H1 (cell line): ENCODE data around the gene ANO2. TPM values are rescaled to one million over a fixed set of nuclear protein-coding genes. Genes with fewer than 3 reads are reported as not detected.

Source experiments
- CTCF ChIA-PET: fragments of 300-600 bp; sonication (Branson Sonifier 250); formaldehyde crosslinking; loops from one replicate; lab custom pipeline; 2021; ENCODE audit not compliant: partially characterized antibody; lab: Charles Lee
- POLR2A ChIA-PET: fragments of 300-600 bp; sonication (Branson Sonifier 250); formaldehyde crosslinking; loops from one replicate; lab custom pipeline; 2021; ENCODE audit warnings: inconsistent platforms; ENCODE audit not compliant: partially characterized antibody; lab: Charles Lee
- DNase-seq, 2 experiments: peaks; one replicate each; pipeline versions ENCODE4 v3.0.0 to v3.0.0-alpha.2; 2010 to 2022; ENCODE audit warnings: low spot score in 2 of 2, low read depth in 1 of 2, mixed read lengths in 1 of 2
- FAIRE-seq: peaks from 2 replicates; lab custom pipeline; 2011; peaks lifted over from hg19 to GRCh38; lab: Jason Lieb, UNC
- H2AFZ ChIP-seq: 2 replicates; pipeline ENCODE4 v1.8.1; 2012; ENCODE audit warnings: low read length, inconsistent platforms
- H2AK5ac ChIP-seq: 2 replicates; pipeline ENCODE4 v1.6.1; 2013; ENCODE audit warnings: low read depth, low read length
- H2BK120ac ChIP-seq: replicated peaks from 2 replicates; pipeline ENCODE3; 2013; ENCODE audit warnings: low read depth, low read length, inconsistent platforms
- H2BK12ac ChIP-seq: 2 replicates; pipeline ENCODE4 v1.6.1; 2013; ENCODE audit warnings: low read depth, low read length
- H2BK15ac ChIP-seq: 2 replicates; pipeline ENCODE4 v1.6.1; 2013; ENCODE audit warnings: low read length
- H2BK20ac ChIP-seq: 2 replicates; pipeline ENCODE4 v1.6.1; 2013; ENCODE audit warnings: low read length
- H2BK5ac ChIP-seq: 2 replicates; pipeline ENCODE4 v1.6.1; 2013; ENCODE audit warnings: low read depth, low read length
- H3K14ac ChIP-seq: 2 replicates; pipeline ENCODE4 v1.6.1; 2013; ENCODE audit warnings: inconsistent platforms; ENCODE audit not compliant: insufficient read length
- H3K18ac ChIP-seq: 2 replicates; pipeline ENCODE4 v1.6.1; 2013; ENCODE audit warnings: low read length; ENCODE audit errors: extremely low read depth
- H3K23ac ChIP-seq: 2 replicates; pipeline ENCODE4 v1.6.1; 2013; ENCODE audit warnings: inconsistent platforms; ENCODE audit not compliant: insufficient read length
- H3K23me2 ChIP-seq: 2 replicates; pipeline ENCODE4 v1.6.1; 2013; ENCODE audit warnings: low read depth, low read length
- H3K27ac ChIP-seq: 2 replicates; pipeline ENCODE4 v1.6.1; 2011; ENCODE audit warnings: low read depth, low read length, inconsistent platforms
- H3K27me3 ChIP-seq, 4 experiments: replicated peaks in 1 of 4; 1 replicate in 1 of 4; 2 replicates in 3 of 4; pipeline versions ENCODE4 v1.6.1 to v1.8.1; 2011 to 2013; ENCODE audit warnings: low read length in 3 of 4, mild to moderate bottlenecking in 3 of 4, inconsistent platforms in 2 of 4, mixed read lengths in 2 of 4, moderate library complexity in 1 of 4; ENCODE audit not compliant: control insufficient read depth in 3 of 4, insufficient read depth in 3 of 4; ENCODE audit errors: extremely low read depth in 1 of 4
- H3K36me3 ChIP-seq, 4 experiments: 2 replicates each; pipeline versions ENCODE4 v1.6.1 to v1.8.1; 2011 to 2013; ENCODE audit warnings: mild to moderate bottlenecking in 4 of 4, low read length in 3 of 4, moderate library complexity in 2 of 4, control low read depth in 1 of 4, inconsistent platforms in 1 of 4; ENCODE audit not compliant: insufficient read depth in 4 of 4, control insufficient read depth in 2 of 4
- H3K4ac ChIP-seq: replicated peaks from 2 replicates; pipeline ENCODE3; 2013; ENCODE audit warnings: low read length, low read depth, mixed read lengths, inconsistent platforms; ENCODE audit not compliant: insufficient read length
- H3K4me1 ChIP-seq, 4 experiments: replicated peaks in 1 of 4; 1 replicate in 1 of 4; 2 replicates in 3 of 4; pipeline versions ENCODE4 v1.6.1 to v1.8.1; 2011 to 2013; ENCODE audit warnings: low read length in 3 of 4, inconsistent platforms in 2 of 4, mixed read lengths in 1 of 4; ENCODE audit not compliant: insufficient read depth in 4 of 4, control insufficient read depth in 3 of 4
- H3K4me2 ChIP-seq, 2 experiments: 2 replicates each; pipeline versions ENCODE4 v1.6.1 to v1.8.1; 2011 to 2013; ENCODE audit warnings: low read depth in 2 of 2, low read length in 2 of 2, control low read depth in 1 of 2, inconsistent platforms in 1 of 2, mild to moderate bottlenecking in 1 of 2; ENCODE audit not compliant: insufficient read depth in 1 of 2
- H3K4me3 ChIP-seq, 4 experiments: fragments of 200-600, 300-600 bp in 1 of 4; sonication (generic), shearing (Covaris generic), sonication (Bioruptor Twin) in 1 of 4; 2 replicates each; pipeline versions ENCODE4 v1.5.1 to v1.8.1; 2011 to 2016; ENCODE audit warnings: low read length in 4 of 4, low read depth in 3 of 4, control low read depth in 2 of 4, inconsistent platforms in 2 of 4, mild to moderate bottlenecking in 2 of 4, mixed read lengths in 1 of 4, moderate library complexity in 1 of 4; ENCODE audit not compliant: insufficient read depth in 2 of 4; ENCODE audit errors: extremely low read depth in 1 of 4
- H3K56ac ChIP-seq: replicated peaks from 2 replicates; pipeline ENCODE3; 2013; ENCODE audit warnings: low read depth, mild to moderate bottlenecking, mixed read lengths, low read length, inconsistent platforms; ENCODE audit not compliant: insufficient read length
- H3K79me1 ChIP-seq: 2 replicates; pipeline ENCODE4 v1.6.1; 2013; ENCODE audit warnings: low read depth, low read length, control low read depth
- H3K79me2 ChIP-seq, 2 experiments: 2 replicates each; pipeline versions ENCODE4 v1.6.1 to v1.8.1; 2012 to 2013; ENCODE audit warnings: low read length in 2 of 2, mild to moderate bottlenecking in 2 of 2, inconsistent platforms in 1 of 2; ENCODE audit not compliant: insufficient read depth in 2 of 2, control insufficient read depth in 1 of 2
- H3K9ac ChIP-seq, 4 experiments: replicated peaks in 1 of 4; 1 replicate in 1 of 4; 2 replicates in 3 of 4; pipeline versions ENCODE4 v1.6.1 to v1.8.1; 2011 to 2013; ENCODE audit warnings: low read depth in 3 of 4, low read length in 3 of 4, control low read depth in 2 of 4, mild to moderate bottlenecking in 2 of 4, moderate library complexity in 2 of 4, inconsistent platforms in 1 of 4; ENCODE audit errors: extremely low read depth in 1 of 4
- H3K9me3 ChIP-seq, 2 experiments: 2 replicates each; pipeline versions ENCODE4 v1.6.1 to v1.8.1; 2012 to 2013; ENCODE audit warnings: mild to moderate bottlenecking in 2 of 2, moderate library complexity in 2 of 2, control low read depth in 1 of 2, inconsistent platforms in 1 of 2, low read depth in 1 of 2, low read length in 1 of 2, mixed read lengths in 1 of 2; ENCODE audit not compliant: insufficient read depth in 2 of 2
- H4K20me1 ChIP-seq, 2 experiments: replicated peaks in 1 of 2; 2 replicates each; pipeline versions ENCODE3 to v1.8.1; 2011 to 2013; ENCODE audit warnings: inconsistent platforms in 2 of 2, low read length in 2 of 2, mild to moderate bottlenecking in 1 of 2; ENCODE audit not compliant: insufficient read depth in 2 of 2, control insufficient read depth in 1 of 2
- H4K5ac ChIP-seq: 2 replicates; pipeline ENCODE4 v1.6.1; 2013; ENCODE audit warnings: low read length, low read depth, mixed read lengths, inconsistent platforms; ENCODE audit not compliant: insufficient read length
- H4K8ac ChIP-seq: 2 replicates; pipeline ENCODE4 v1.8.0; 2013; ENCODE audit warnings: mild to moderate bottlenecking, moderate library complexity, low read length, inconsistent platforms; ENCODE audit not compliant: insufficient read depth; ENCODE audit errors: extremely low read depth
- H4K91ac ChIP-seq: replicated peaks from 2 replicates; pipeline ENCODE3; 2013; ENCODE audit warnings: low read length, mixed read lengths, inconsistent platforms; ENCODE audit not compliant: insufficient read length
- KDM1A ChIP-seq: fragments of 200-600, 300-600 bp; sonication (generic); IDR thresholded peaks from 2 replicates; pipeline ENCODE4 v1.7.1; 2016; ENCODE audit warnings: mild to moderate bottlenecking, low read length, borderline replicate concordance
- WGBS, 2 experiments: shearing (Covaris generic) in 1 of 2; methylation state at CpG; one replicate each; pipeline versions ENCODE4 v1.1.6 to v1.1.7; 2013 to 2015; ENCODE audit warnings: low lambda C conversion rate in 2 of 2, mixed read lengths in 2 of 2, inconsistent platforms in 1 of 2, low coverage in 1 of 2, missing lambda C conversion rate in 1 of 2; ENCODE audit not compliant: insufficient replicate concordance in 2 of 2, insufficient coverage in 1 of 2, insufficient read length in 1 of 2; ENCODE audit errors: extremely low coverage in 1 of 2, missing lambda C conversion rate in 1 of 2; 5-methylcytosine and 5-hydroxymethylcytosine counted together
- polyA plus RNA-seq, 7 experiments: library from polyadenylated mRNA; depleted of rRNA in 3 of 7; stranded (reverse) in 5 of 7; unstranded in 2 of 7; fragments of >200 nt in 5 of 7; fragments of 200-250 nt in 2 of 7; gene quantifications; 1 replicate in 5 of 7; 2 replicates in 1 of 7; 4 replicates in 1 of 7; pipeline versions ENCODE4 v1.2.1 to v1.2.3, GENCODE V29; 2011 to 2013; ENCODE audit warnings: missing spikeins in 2 of 7, mixed read lengths in 2 of 7
- total RNA-seq: library from RNA; stranded (reverse); fragmentation: NEBNext Ultra II Directional; extraction: Animal tissue kit (Norgen Biotek cat#: 25700); gene quantifications from 2 replicates; pipeline ENCODE4 v1.2.1, GENCODE V29; 2021

Gene ANO2
- total and polyA plus RNA-seq, 2 of the 8 experiments (the other 6 are each of a cell fraction or from before 2014, with no cell fraction given): 1.9 to 5.5 TPM

DNA sequence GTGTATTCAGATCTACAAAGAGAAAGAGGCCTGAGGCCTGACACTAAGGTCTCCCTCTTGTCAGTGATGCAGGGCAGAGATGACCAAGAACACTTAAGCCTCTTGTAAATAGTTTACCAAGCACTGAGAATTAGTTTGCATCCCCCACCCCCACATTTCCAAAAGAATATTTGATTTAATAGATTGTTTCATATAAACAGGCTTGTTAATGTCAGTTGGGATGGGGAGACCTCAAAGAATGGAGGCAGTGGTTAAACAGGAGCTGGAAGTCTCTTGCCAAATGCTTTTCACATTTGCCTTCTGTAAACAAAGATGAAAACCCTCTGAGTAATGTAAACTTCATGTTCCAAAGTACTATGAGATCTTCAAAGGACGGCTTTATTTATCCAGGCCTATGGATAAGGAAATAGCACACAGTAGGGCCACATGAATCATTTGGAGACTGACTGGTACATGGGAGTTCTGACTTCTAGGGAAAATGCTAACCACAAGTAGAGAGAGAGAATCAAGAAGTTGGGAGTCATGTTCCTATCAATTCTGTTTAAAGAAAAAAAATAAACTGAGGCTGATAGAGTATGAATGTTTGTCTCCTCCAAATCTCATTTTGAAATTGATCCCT is 234.7 kb downstream of the ANO2 start:
- WGBS, 2 experiments: 90% methylated on average over 1 of the region's 1 CpG; no CpG with 5 or more reads in 1 of the 2 experiments
- POLR2A ChIA-PET: no interaction called here
- Histone ChIP-seq H3K23me2 (no peaks in the 10 kb centered on the region), H2BK120ac (no peak overlapping the region), H3K9ac (no peak overlapping the region), H3K27me3 (no peaks in the 10 kb centered on the region), H4K5ac (no peak overlapping the region), H3K18ac (no peak overlapping the region), H3K14ac (no peak overlapping the region), H2BK15ac (no peak overlapping the region), H3K79me1 (no peaks in the 10 kb centered on the region), H3K4me3 (no peak overlapping the region), H3K27ac (no peak overlapping the region), H3K9me3 (no peaks in the 10 kb centered on the region), H4K20me1 (no peaks in the 10 kb centered on the region), H3K4ac (no peak overlapping the region), H2BK5ac (no peak overlapping the region), H3K4me1 (no peaks in the 10 kb centered on the region), H3K79me2 (no peaks in the 10 kb centered on the region), H3K36me3 (no peaks in the 10 kb centered on the region), H3K56ac (no peak overlapping the region), H4K91ac (no peak overlapping the region), H2BK20ac (no peak overlapping the region), H2BK12ac (no peak overlapping the region), H3K23ac (no peak overlapping the region), H2AK5ac (no peak overlapping the region), H3K4me2 (no peak overlapping the region), H2AFZ (no peak overlapping the region), H4K8ac (no peak overlapping the region)
- FAIRE-seq (no peak), DNase-seq (no peak)
- CTCF ChIA-PET: interaction anchor here (0.5 kb wide), 1 partner anchor 21 kb away, joined by 3 read pairs; no protein-coding TSS in a partner anchor
- no peak for TF ChIP-seq KDM1A
